A549 (cell line): ENCODE results near the gene XPO6. TPM values are rescaled to one million over a fixed set of nuclear protein-coding genes. Genes with fewer than 3 reads are reported as not detected.
A peak's percentile ranks its signal among the peaks of the same experiment; 100 is the strongest.

Experiments
- ATAC-seq, 2 experiments: fragments of 200-7000 bp in 1 of 2; fragments of >200 bp in 1 of 2; cut with Nextera tagmentation in 1 of 2; cut with Tn5 transposase in 1 of 2; 3 replicates each; pipeline versions ENCODE4 v1.8.0 to v1.9.1; 2018 to 2020; ENCODE audit warnings: mild to moderate bottlenecking in 1 of 2, moderate library complexity in 1 of 2
- CTCF ChIA-PET: fragments of 300-600 bp; sonication (Branson Sonifier 250); formaldehyde crosslinking; extraction: SDS; loops from one replicate; lab custom pipeline; 2021; ENCODE audit warnings: antibody characterized with exemption, inconsistent platforms; lab: Yijun Ruan, JAX
- POLR2A ChIA-PET: fragments of 350-600 bp; formaldehyde crosslinking; extraction: SDS; loops from one replicate; lab custom pipeline; 2021; ENCODE audit warnings: antibody characterized with exemption, inconsistent platforms; lab: Yijun Ruan, JAX
- DNase-seq, 2 experiments: peaks; one replicate each; pipeline versions ENCODE4 v3.0.0 to v3.0.0-alpha.2; 2011 to 2016; ENCODE audit warnings: low read depth in 1 of 2, low spot score in 1 of 2
- FAIRE-seq: peaks from 2 replicates; lab custom pipeline; 2011; peaks lifted over from hg19 to GRCh38; lab: Jason Lieb, UNC
- H3K27ac ChIP-seq, 2 experiments: fragments of >200 bp; sonication (Bioruptor Twin); formaldehyde crosslinking; 3 replicates each; pipeline ENCODE4 v1.5.1; 2016 to 2017
- H3K4me1 ChIP-seq: fragments of >200 bp; sonication (Bioruptor Twin); formaldehyde crosslinking; 3 replicates; pipeline ENCODE4 v1.6.1; 2016
- H3K4me2 ChIP-seq: fragments of >200 bp; sonication (Bioruptor Twin); formaldehyde crosslinking; 3 replicates; pipeline ENCODE4 v1.6.1; 2016
- H3K4me3 ChIP-seq: fragments of >200 bp; sonication (Bioruptor Twin); formaldehyde crosslinking; 3 replicates; pipeline ENCODE4 v1.5.1; 2016
- H3K9me3 ChIP-seq: fragments of >200 bp; sonication (Bioruptor Twin); formaldehyde crosslinking; 3 replicates; pipeline ENCODE4 v1.6.1; 2016
- CEBPB ChIP-seq, 2 experiments: fragments of >200 bp in 1 of 2; sonication (Bioruptor Twin) in 1 of 2; formaldehyde crosslinking in 1 of 2; IDR thresholded peaks; 2 replicates each; pipeline ENCODE4 v1.6.1; 2012 to 2016
- E2F6 ChIP-seq: IDR thresholded peaks from 2 replicates; pipeline ENCODE4 v1.6.1; 2012; ENCODE audit warnings: low read depth, borderline replicate concordance
- EHMT2 ChIP-seq: fragments of 200-600 bp; sonication (generic); IDR thresholded peaks from 2 replicates; pipeline ENCODE4 v1.6.1; 2016; ENCODE audit warnings: antibody characterized with exemption, low read depth, mild to moderate bottlenecking, moderate library complexity
- ELK1 ChIP-seq: fragments of 150-350 bp; IDR thresholded peaks from 2 replicates; pipeline ENCODE4 v1.6.1; 2014; ENCODE audit warnings: low read depth, mild to moderate bottlenecking, low read length
- ESRRA ChIP-seq: fragments of 150-350 bp; IDR thresholded peaks from 2 replicates; pipeline ENCODE4 v1.6.1; 2014; ENCODE audit warnings: mild to moderate bottlenecking, low read length, borderline replicate concordance
- FOSB ChIP-seq: fragments of 250-450 bp; sonication (Bioruptor Pico); IDR thresholded peaks from 2 replicates; pipeline ENCODE4 v1.5.0; 2020; ENCODE audit warnings: mild to moderate bottlenecking, moderate library complexity
- FOSL2 ChIP-seq, 2 experiments: fragments of 450-650 bp in 1 of 2; fragments of >200 bp in 1 of 2; sonication (Bioruptor Twin) in 1 of 2; formaldehyde crosslinking; IDR thresholded peaks; 2 replicates each; pipeline versions ENCODE4 v1.5.0 to v1.6.1; 2016 to 2020; ENCODE audit warnings: mild to moderate bottlenecking in 1 of 2, moderate library complexity in 1 of 2
- GATA3 ChIP-seq: IDR thresholded peaks from 2 replicates; pipeline ENCODE4 v1.6.1; 2012; ENCODE audit warnings: borderline replicate concordance
- HMGXB4 ChIP-seq: fragments of 250-450 bp; sonication (Bioruptor Pico); IDR thresholded peaks from 2 replicates; pipeline ENCODE4 v1.5.0; 2021; ENCODE audit warnings: mild to moderate bottlenecking, moderate library complexity, borderline replicate concordance
- HOXB5 ChIP-seq: fragments of 250-450 bp; sonication (Bioruptor Pico); IDR thresholded peaks from 2 replicates; pipeline ENCODE4 v1.5.0; 2020; ENCODE audit warnings: mild to moderate bottlenecking, moderate library complexity
- JUN ChIP-seq, 2 experiments: fragments of >200 bp; sonication (Bioruptor Twin); formaldehyde crosslinking; IDR thresholded peaks; 2 replicates in 1 of 2; 3 replicates in 1 of 2; pipeline ENCODE4 v1.6.1; 2016 to 2017
- KDM1A ChIP-seq: fragments of 200-600 bp; sonication (generic); IDR thresholded peaks from 2 replicates; pipeline ENCODE4 v1.6.1; 2016; ENCODE audit warnings: low read depth, mild to moderate bottlenecking
- KDM5A ChIP-seq: fragments of 200-600 bp; sonication (generic); IDR thresholded peaks from 2 replicates; pipeline ENCODE4 v1.6.1; 2016; ENCODE audit warnings: antibody characterized with exemption, mild to moderate bottlenecking
- MAFK ChIP-seq: fragments of 450-650 bp; IDR thresholded peaks from 2 replicates; pipeline ENCODE4 v1.6.1; 2014; ENCODE audit not compliant: partially characterized antibody
- MAZ ChIP-seq: fragments of 150-350 bp; IDR thresholded peaks from 2 replicates; pipeline ENCODE4 v1.6.1; 2014; ENCODE audit warnings: antibody characterized with exemption, low read depth, low read length, borderline replicate concordance
- NPAS2 ChIP-seq: fragments of 250-450 bp; sonication (Bioruptor Pico); IDR thresholded peaks from 2 replicates; pipeline ENCODE4 v1.8.0; 2022; ENCODE audit warnings: mild to moderate bottlenecking, moderate library complexity, borderline replicate concordance
- POLR2AphosphoS2 ChIP-seq: conservative IDR thresholded peaks from 2 replicates; pipeline ENCODE4 v1.6.1; 2012; ENCODE audit warnings: low read length, improper control_type of control experiment, inconsistent platforms
- RARB ChIP-seq: fragments of 250-450 bp; sonication (Bioruptor Pico); IDR thresholded peaks from 2 replicates; pipeline ENCODE4 v1.8.0; 2021; ENCODE audit warnings: mild to moderate bottlenecking, moderate library complexity
- RFX5 ChIP-seq: fragments of 450-650 bp; IDR thresholded peaks from 2 replicates; pipeline ENCODE4 v1.7.1; 2014; ENCODE audit warnings: antibody characterized with exemption, mild to moderate bottlenecking, moderate library complexity
- SREBF2 ChIP-seq: fragments of 450-650 bp; IDR thresholded peaks from 2 replicates; pipeline ENCODE4 v1.6.1; 2014; ENCODE audit warnings: mild to moderate bottlenecking, moderate library complexity
- TP53 ChIP-seq: fragments of 250-450 bp; sonication (Bioruptor Pico); IDR thresholded peaks from 2 replicates; pipeline ENCODE4 v1.5.0; 2021; ENCODE audit warnings: mild to moderate bottlenecking, moderate library complexity
- ZFP36 ChIP-seq: fragments of 450-650 bp; IDR thresholded peaks from 2 replicates; pipeline ENCODE4 v1.6.1; 2014; ENCODE audit warnings: borderline replicate concordance; ENCODE audit not compliant: partially characterized antibody
- ZNF302 ChIP-seq: fragments of 250-450 bp; sonication (Bioruptor Pico); IDR thresholded peaks from 2 replicates; pipeline ENCODE4 v1.9.0; 2021; ENCODE audit warnings: inconsistent platforms, mild to moderate bottlenecking, moderate library complexity
- ZSCAN20 ChIP-seq: fragments of 250-450 bp; sonication (Bioruptor Pico); IDR thresholded peaks from 2 replicates; pipeline ENCODE4 v1.8.0; 2022; ENCODE audit warnings: mild to moderate bottlenecking, moderate library complexity
- WGBS: methylation state at CpG from one replicate; pipeline ENCODE4 v1.1.6; 2017; ENCODE audit errors: missing lambda C conversion rate; 5-methylcytosine and 5-hydroxymethylcytosine counted together
- polyA plus RNA-seq, 4 experiments: library from polyadenylated mRNA; depleted of rRNA in 3 of 4; stranded (reverse); fragments of >200 nt; fragmentation: RNase III in 1 of 4; extraction: RNeasy Plus Mini Kit Qiagen cat#74134 plus additional on column Dnase treatment in 1 of 4; gene quantifications; 2 replicates in 3 of 4; 3 replicates in 1 of 4; pipeline ENCODE4 v1.2.3, GENCODE V29; 2011 to 2017
- TF ChIP-seq, protein P1 (sequence below): fragments of >200 bp; sonication (Bioruptor Twin); formaldehyde crosslinking; IDR thresholded peaks from 3 replicates; pipeline ENCODE4 v1.5.1; 2016

The XPO6 gene
- polyA plus RNA-seq, 2 of the 4 experiments (the other 2 are of a cell fraction), result 63.0 to 108 TPM

- TF ChIP-seq POLR2AphosphoS2 (no peak), FOSB (CRISPR knock-in tag) (no peak), MAZ (no peak), TP53 (CRISPR knock-in tag) (no peak), RARB (CRISPR knock-in tag) (no peak), ESRRA (no peak), KDM5A (no peak), HMGXB4 (CRISPR knock-in tag) (no peak), FOSL2 (IDR thresholded peaks at IDR 0.05) (no peak), FOSL2 (CRISPR knock-in tag; IDR thresholded peaks at IDR 0.05) (no peak), HOXB5 (CRISPR knock-in tag) (no peak), ZSCAN20 (no peak), RFX5 (no peak), GATA3 (no peak), EHMT2 (no peak), ELK1 (no peak), E2F6 (no peak), ZNF302 (CRISPR knock-in tag) (no peak), NPAS2 (CRISPR knock-in tag) (no peak), SREBF2 (no peak)
- TF ChIP-seq, protein P1, sequence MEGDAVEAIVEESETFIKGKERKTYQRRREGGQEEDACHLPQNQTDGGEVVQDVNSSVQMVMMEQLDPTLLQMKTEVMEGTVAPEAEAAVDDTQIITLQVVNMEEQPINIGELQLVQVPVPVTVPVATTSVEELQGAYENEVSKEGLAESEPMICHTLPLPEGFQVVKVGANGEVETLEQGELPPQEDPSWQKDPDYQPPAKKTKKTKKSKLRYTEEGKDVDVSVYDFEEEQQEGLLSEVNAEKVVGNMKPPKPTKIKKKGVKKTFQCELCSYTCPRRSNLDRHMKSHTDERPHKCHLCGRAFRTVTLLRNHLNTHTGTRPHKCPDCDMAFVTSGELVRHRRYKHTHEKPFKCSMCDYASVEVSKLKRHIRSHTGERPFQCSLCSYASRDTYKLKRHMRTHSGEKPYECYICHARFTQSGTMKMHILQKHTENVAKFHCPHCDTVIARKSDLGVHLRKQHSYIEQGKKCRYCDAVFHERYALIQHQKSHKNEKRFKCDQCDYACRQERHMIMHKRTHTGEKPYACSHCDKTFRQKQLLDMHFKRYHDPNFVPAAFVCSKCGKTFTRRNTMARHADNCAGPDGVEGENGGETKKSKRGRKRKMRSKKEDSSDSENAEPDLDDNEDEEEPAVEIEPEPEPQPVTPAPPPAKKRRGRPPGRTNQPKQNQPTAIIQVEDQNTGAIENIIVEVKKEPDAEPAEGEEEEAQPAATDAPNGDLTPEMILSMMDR, result no peak
- no peak for FAIRE-seq
- ATAC-seq, result no peak
- Histone ChIP-seq H3K9me3 (no peaks in the 10 kb centered on the region), H3K27ac (no peak overlapping the region), H3K4me1 (no peaks in the 10 kb centered on the region), H3K4me3 (no peak overlapping the region), H3K4me2 (no peak overlapping the region)
- POLR2A ChIA-PET, result no interaction called here
- 33% methylated on average over 1 of the region's 1 CpG for whole genome bisulfite sequencing
- DNase-seq, result no peak
- CTCF ChIA-PET, result interaction anchor here (0.7 to 1.2 kb wide), 2 partner anchors 17 to 295 kb away, joined by 3 to 5 read pairs; no protein-coding TSS in a partner anchor
Observed at GRCh38 chr16:28260193-28260592, 48.4 kb upstream of the XPO6 start.

GRCh38 chr16:28259781-28260150, 48.0 kb upstream of the XPO6 start:
- H3K9me3 ChIP-seq, result no peaks in the 10 kb centered on the region
- no peak for TF ChIP-seq JUN (IDR thresholded peaks at IDR 0.05)
- TF ChIP-seq MAFK, result no peak
- no peak for TF ChIP-seq CEBPB (IDR thresholded peaks at IDR 0.05)
- peak; percentile 69 for TF ChIP-seq ZFP36
- no peak for TF ChIP-seq KDM1A
- 76% methylated on average over 7 of the region's 7 CpGs for WGBS
- no peak overlapping the region for H3K4me2 ChIP-seq
- H3K4me1 ChIP-seq, result no peaks in the 10 kb centered on the region
- no peak overlapping the region for H3K27ac ChIP-seq
- CTCF ChIA-PET, result interaction anchor here (0.7 to 1.2 kb wide), 2 partner anchors 18 to 295 kb away, joined by 3 to 5 read pairs; no protein-coding TSS in a partner anchor
- no peak for DNase-seq
- POLR2A ChIA-PET, result no interaction called here
- FAIRE-seq, result no peak
- H3K4me3 ChIP-seq, result no peak overlapping the region
- ATAC-seq, result no peak
